IPS-18a (cell line): ENCODE data around the gene UMPS.
"Not testable (repeated sequence)": the region's sequence is repeated elsewhere in the genome, so short reads cannot be mapped to it uniquely, and the experiment has no call there.

ENCODE experiments used
- H3K27ac ChIP-seq: one replicate; pipeline ENCODE4 v1.5.1; 2013; ENCODE audit warnings: low read length
- H3K27me3 ChIP-seq: one replicate; pipeline ENCODE4 v1.6.1; 2013; ENCODE audit warnings: mild to moderate bottlenecking, low read length; ENCODE audit not compliant: control insufficient read depth, insufficient read depth
- H3K36me3 ChIP-seq: one replicate; pipeline ENCODE4 v1.6.1; 2013; ENCODE audit warnings: low read depth, low read length; ENCODE audit not compliant: control insufficient read depth
- H3K4me1 ChIP-seq: one replicate; pipeline ENCODE4 v1.6.1; 2013; ENCODE audit warnings: low read depth, low read length; ENCODE audit not compliant: control insufficient read depth
- H3K4me3 ChIP-seq: one replicate; pipeline ENCODE4 v1.5.1; 2013; ENCODE audit warnings: low read length
- H3K9ac ChIP-seq: one replicate; pipeline ENCODE4 v1.6.1; 2013; ENCODE audit warnings: mild to moderate bottlenecking, low read length, moderate library complexity
- H3K9me3 ChIP-seq: one replicate; pipeline ENCODE4 v1.6.1; 2013; ENCODE audit warnings: low read depth, low read length; ENCODE audit not compliant: control insufficient read depth

Gene UMPS

GRCh38 chr3:124714223-124714853 is 15.9 kb upstream of the UMPS start:
- Histone ChIP-seq H3K27ac (no peak overlapping the region), H3K27me3 (no peaks in the 10 kb centered on the region), H3K4me3 (no peak overlapping the region), H3K4me1 (no peaks in the 10 kb centered on the region), H3K9ac (no peak overlapping the region), H3K9me3 (no peaks in the 10 kb centered on the region), H3K36me3 (no peaks in the 10 kb centered on the region)

- Histone ChIP-seq H3K9ac (no peak overlapping the region), H3K4me3 (no peak overlapping the region), H3K9me3 (no peaks in the 10 kb centered on the region), H3K27ac (no peak overlapping the region), H3K27me3 (peaks cover 29% of the 10 kb centered on the region), H3K36me3 (no peaks in the 10 kb centered on the region), H3K4me1 (no peaks in the 10 kb centered on the region)
Measured at GRCh38 chr3:124722589-124722988, 7.7 kb upstream of the UMPS start.

- Histone ChIP-seq H3K36me3 (peaks cover 15% of the 10 kb centered on the region), H3K27ac (no peak overlapping the region), H3K27me3 (peaks cover 23% of the 10 kb centered on the region), H3K9ac (peak overlapping the region; percentile 96), H3K9me3 (no peaks in the 10 kb centered on the region), H3K4me1 (no peaks in the 10 kb centered on the region), H3K4me3 (peak overlapping the region; percentile 97)
Measured at GRCh38 chr3:124730941-124731297, 667 bp downstream of the UMPS start.

- Histone ChIP-seq H3K9me3 (no peaks in the 10 kb centered on the region), H3K4me3 (no peak overlapping the region), H3K27ac (no peak overlapping the region), H3K27me3 (peaks cover 22% of the 10 kb centered on the region), H3K4me1 (no peaks in the 10 kb centered on the region), H3K36me3 (peaks cover 20% of the 10 kb centered on the region), H3K9ac (no peak overlapping the region)
Measured at GRCh38 chr3:124731760-124732159, 1.5 kb downstream of the UMPS start.

- H3K9me3 ChIP-seq, result no peaks in the 10 kb centered on the region
- no peaks in the 10 kb centered on the region for H3K27me3 ChIP-seq
- no peak overlapping the region for H3K9ac ChIP-seq
- H3K36me3 ChIP-seq, result peaks cover 83% of the 10 kb centered on the region
- H3K4me1 ChIP-seq, result no peaks in the 10 kb centered on the region
- no peak overlapping the region for H3K4me3 ChIP-seq
- no peak overlapping the region for H3K27ac ChIP-seq
Measured at GRCh38 chr3:124741027-124741426, 10.8 kb downstream of the UMPS start.

GRCh38 chr3:124745756-124746155 is 15.5 kb downstream of the UMPS start:
- Histone ChIP-seq H3K9ac (no peak overlapping the region), H3K4me3 (no peak overlapping the region), H3K27me3 (no peaks in the 10 kb centered on the region), H3K4me1 (no peaks in the 10 kb centered on the region), H3K36me3 (peaks cover 44% of the 10 kb centered on the region), H3K9me3 (no peaks in the 10 kb centered on the region), H3K27ac (no peak overlapping the region)

- no peaks in the 10 kb centered on the region for H3K9me3 ChIP-seq
- H3K4me1 ChIP-seq, result peaks cover 4% of the 10 kb centered on the region
- H3K27ac ChIP-seq, result no peak overlapping the region
- H3K36me3 ChIP-seq, result peaks cover 29% of the 10 kb centered on the region
- H3K4me3 ChIP-seq, result no peak overlapping the region
- H3K9ac ChIP-seq, result no peak overlapping the region
- no peaks in the 10 kb centered on the region for H3K27me3 ChIP-seq
Measured at GRCh38 chr3:124747111-124747981, 17.1 kb downstream of the UMPS start.

- H3K36me3 ChIP-seq, result peaks cover 23% of the 10 kb centered on the region
Measured at GRCh38 chr3:124748560-124749198, 18.4 kb downstream of the UMPS start.

GRCh38 chr3:124749877-124750276 is 19.6 kb downstream of the UMPS start:
- not testable (repeated sequence) for H3K9ac ChIP-seq, H3K27me3 ChIP-seq, H3K27ac ChIP-seq, H3K4me1 ChIP-seq, H3K4me3 ChIP-seq, H3K9me3 ChIP-seq
- peaks cover 11% of the 10 kb centered on the region for H3K36me3 ChIP-seq

More at GRCh38 chr3:124748560-124749198, 18.4 kb downstream of the UMPS start:
- Histone ChIP-seq H3K9me3 (no peaks in the 10 kb centered on the region), H3K4me1 (peaks cover 6% of the 10 kb centered on the region), H3K27me3 (no peaks in the 10 kb centered on the region), H3K4me3 (no peak overlapping the region), H3K9ac (no peak overlapping the region), H3K27ac (no peak overlapping the region)

- no peaks in the 10 kb centered on the region for H3K27me3 ChIP-seq
- H3K9ac ChIP-seq, result no peak overlapping the region
- no peaks in the 10 kb centered on the region for H3K9me3 ChIP-seq
- H3K4me3 ChIP-seq, result no peak overlapping the region
- no peak overlapping the region for H3K27ac ChIP-seq
- H3K4me1 ChIP-seq, result peaks cover 6% of the 10 kb centered on the region
- H3K36me3 ChIP-seq, result no peaks in the 10 kb centered on the region
Measured at GRCh38 chr3:124751501-124751900, 21.2 kb downstream of the UMPS start.

- Histone ChIP-seq H3K4me3 (no peak overlapping the region), H3K27ac (no peak overlapping the region), H3K9ac (no peak overlapping the region), H3K36me3 (no peaks in the 10 kb centered on the region), H3K27me3 (no peaks in the 10 kb centered on the region), H3K9me3 (no peaks in the 10 kb centered on the region), H3K4me1 (peaks cover 6% of the 10 kb centered on the region)
Measured at GRCh38 chr3:124752051-124752450, 21.8 kb downstream of the UMPS start.
